ENCODE results near the gene CFDP1.

Gene CFDP1

DNA sequence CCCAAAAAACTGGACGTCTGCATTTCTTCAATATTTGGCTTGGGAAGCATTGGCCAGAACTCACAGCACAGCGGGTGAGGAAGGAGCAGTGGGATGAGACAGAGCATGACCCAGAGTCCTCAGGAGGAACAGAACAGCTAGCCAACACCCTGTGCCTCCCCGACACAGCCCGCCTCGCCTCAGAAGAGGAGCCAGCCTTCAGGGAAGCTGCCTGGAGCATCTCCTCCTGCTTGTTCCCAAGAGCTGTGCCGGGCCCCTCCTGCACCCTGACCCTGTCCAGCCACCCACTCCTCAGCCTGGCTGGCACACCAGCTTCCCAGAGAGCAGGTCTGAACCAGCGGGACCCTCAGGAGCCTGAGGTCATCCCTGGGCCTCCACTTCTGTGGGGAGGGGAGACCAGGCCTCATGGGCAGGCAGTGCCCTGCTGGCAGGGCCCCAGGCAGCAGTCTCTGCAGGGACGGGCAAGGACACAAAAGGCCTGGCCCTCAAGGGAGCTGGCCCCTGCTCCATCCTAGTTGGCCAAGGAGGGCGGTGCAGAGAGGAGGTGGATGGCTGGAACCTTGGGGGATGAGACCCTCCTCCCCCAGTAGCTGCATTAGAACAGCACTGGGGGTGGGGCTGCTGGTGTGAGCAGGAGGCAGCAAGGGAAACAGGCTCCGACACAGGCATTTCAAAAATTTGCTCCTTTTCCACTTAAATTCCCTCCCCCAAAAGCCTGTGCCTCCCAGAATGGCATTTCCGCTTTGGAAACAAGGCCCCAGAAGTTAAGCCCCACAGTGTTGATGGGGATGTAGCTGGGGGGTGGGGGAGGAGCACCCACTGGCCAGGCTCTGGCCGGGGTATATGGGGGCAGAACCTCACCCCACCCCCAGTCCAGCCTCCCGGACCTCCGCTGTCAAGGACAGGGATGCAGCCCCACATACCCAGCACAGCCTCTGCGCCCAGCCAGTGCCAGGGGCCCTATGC, 180.1 kb downstream of the CFDP1 start:
- H2BK12ac ChIP-seq (ENCODE audit: low read length): peak overlapping the region; percentile 93

DNA sequence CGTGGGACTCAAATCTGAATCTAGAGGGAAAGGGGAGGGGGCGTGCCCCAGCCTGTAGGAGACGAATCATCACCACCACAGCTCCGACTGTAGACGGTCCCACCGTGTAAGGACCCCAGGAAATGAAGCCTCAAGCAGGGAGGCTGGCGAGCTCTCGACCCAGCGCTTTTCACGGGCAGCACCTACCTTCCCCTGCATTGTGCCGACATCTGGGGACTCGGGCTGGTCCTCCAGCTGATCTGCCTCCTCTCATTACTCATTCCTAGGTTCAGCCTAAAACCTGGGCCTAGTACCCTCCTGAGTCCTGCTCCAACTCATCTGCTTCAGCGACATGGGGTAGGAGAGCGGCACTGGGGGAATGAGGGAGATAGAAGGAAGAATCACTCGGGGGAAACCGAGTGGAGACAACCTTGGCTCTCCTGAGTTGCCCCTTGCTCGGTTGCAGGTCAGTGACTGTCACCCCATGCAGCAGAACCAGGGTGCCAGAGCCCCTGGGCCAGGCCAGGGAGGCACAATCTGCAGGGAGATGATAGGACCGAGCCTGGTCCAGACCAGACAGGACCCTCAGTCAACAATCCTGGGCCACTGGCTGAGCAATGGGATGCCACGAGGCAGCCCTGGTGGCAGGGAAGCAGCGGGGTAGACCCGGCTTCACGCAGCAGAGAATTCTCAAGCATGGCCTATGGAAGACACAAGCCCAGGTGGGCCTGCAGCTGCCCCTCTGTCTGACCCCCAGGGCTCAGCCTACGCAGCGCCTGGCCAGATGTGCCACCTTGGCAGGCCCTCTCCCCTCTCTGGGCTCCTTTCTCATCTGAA, 181.0 kb downstream of the CFDP1 start:
- peak overlapping the region; percentile 67 for H2AFZ ChIP-seq (ENCODE audit: low read length)
- peak overlapping the region; percentile 97 for H3K18ac ChIP-seq (ENCODE audit: low read length)
- peak overlapping the region; percentile 75 for H3K23ac ChIP-seq (ENCODE audit: low read depth, low read length, poor library complexity)
- H4K8ac ChIP-seq (ENCODE audit: low read depth, low read length): peak overlapping the region; percentile 43
- H3K79me1 ChIP-seq (ENCODE audit: low read depth, low read length): peaks cover 32% of the 10 kb centered on the region
- H3K36me3 ChIP-seq (replicated peaks in 1 of 2; ENCODE audit: control insufficient read depth in 2 of 2, insufficient read depth in 2 of 2, low read length in 2 of 2): peaks cover 0 to 20% of the 10 kb centered on the region in 2 donors
- H4K91ac ChIP-seq (ENCODE audit: low read depth, low read length, poor library complexity): peak overlapping the region; percentile 97
- peaks cover 73 to 76% of the 10 kb centered on the region in 2 donors for H3K4me1 ChIP-seq (ENCODE audit: control insufficient read depth in 2 of 2, insufficient read depth in 1 of 2, low read depth in 1 of 2, low read length in 2 of 2)
- H2BK5ac ChIP-seq (ENCODE audit: low read length): peak overlapping the region; percentile 83
- H3K4ac ChIP-seq (ENCODE audit: low read length): peak overlapping the region; percentile 46
- H3K9me3 ChIP-seq (replicated peaks in 1 of 2; ENCODE audit: control insufficient read depth in 2 of 2, insufficient read depth in 1 of 2, low read depth in 1 of 2, low read length in 2 of 2): no peaks in the 10 kb centered on the region
- no CpG with 5 or more reads among the region's 24 CpGs for WGBS, 2 donors (ENCODE audit: extremely low coverage in 2 of 2, insufficient read length in 2 of 2, insufficient replicate concordance in 1 of 2)
- H3K9ac ChIP-seq (ENCODE audit: low read depth, low read length, poor library complexity): peak overlapping the region; percentile 89
- no peak for DNase-seq (ENCODE audit: low spot score)
- H3K27me3 ChIP-seq (ENCODE audit: control insufficient read depth in 3 of 3, insufficient read depth in 3 of 3, low read depth in 1 of 3, low read length in 3 of 3): no peaks in the 10 kb centered on the region
- H2BK12ac ChIP-seq (ENCODE audit: low read length): peak overlapping the region; percentile 93
- peak overlapping the region; percentile 88 for H2BK120ac ChIP-seq (ENCODE audit: low read depth, low read length)
- peak overlapping the region; percentile 37 for H3K4me2 ChIP-seq (ENCODE audit: insufficient read depth, low read length, poor library complexity, severe bottlenecking)
- peak overlapping the region; percentile 98 for H2AK5ac ChIP-seq (ENCODE audit: low read depth, low read length)
- H3K4me3 ChIP-seq (ENCODE audit: low read length in 2 of 2): peak overlapping the region in 1 of 2 donors; percentile 77
- H2BK15ac ChIP-seq (ENCODE audit: low read length): peak overlapping the region; percentile 34
- peak overlapping the region; percentile 25 for H3K14ac ChIP-seq (ENCODE audit: low read length)
- H3K27ac ChIP-seq (replicated peaks; ENCODE audit: low read length): peak overlapping the region; percentile 88

More for the DNA sequence above, 180.1 kb downstream of the CFDP1 start:
- Histone ChIP-seq H3K4me3 (ENCODE audit: low read length in 2 of 2) (peak overlapping the region in 1 of 2 donors; percentile 2), H4K91ac (ENCODE audit: low read depth, low read length, poor library complexity) (peak overlapping the region; percentile 87), H2BK120ac (ENCODE audit: low read depth, low read length) (peak overlapping the region; percentile 88), H2AK5ac (ENCODE audit: low read depth, low read length) (peak overlapping the region; percentile 98), H3K27me3 (ENCODE audit: control insufficient read depth in 3 of 3, insufficient read depth in 3 of 3, low read depth in 1 of 3, low read length in 3 of 3) (no peaks in the 10 kb centered on the region), H3K14ac (ENCODE audit: low read length) (peak overlapping the region; percentile 86), H3K23ac (ENCODE audit: low read depth, low read length, poor library complexity) (peak overlapping the region; percentile 4), H3K9me3 (replicated peaks in 1 of 2; ENCODE audit: control insufficient read depth in 2 of 2, insufficient read depth in 1 of 2, low read depth in 1 of 2, low read length in 2 of 2) (no peaks in the 10 kb centered on the region), H2BK5ac (ENCODE audit: low read length) (peak overlapping the region; percentile 83), H3K36me3 (replicated peaks in 1 of 2; ENCODE audit: control insufficient read depth in 2 of 2, insufficient read depth in 2 of 2, low read length in 2 of 2) (peaks cover 0 to 14% of the 10 kb centered on the region in 2 donors), H2BK15ac (ENCODE audit: low read length) (peak overlapping the region; percentile 34), H3K4me2 (ENCODE audit: insufficient read depth, low read length, poor library complexity, severe bottlenecking) (peak overlapping the region; percentile 32), H3K79me1 (ENCODE audit: low read depth, low read length) (peaks cover 31% of the 10 kb centered on the region), H3K9ac (ENCODE audit: low read depth, low read length, poor library complexity) (peak overlapping the region; percentile 82), H3K18ac (ENCODE audit: low read length) (peak overlapping the region; percentile 97), H3K27ac (replicated peaks; ENCODE audit: low read length) (peak overlapping the region; percentile 88), H3K4me1 (ENCODE audit: control insufficient read depth in 2 of 2, insufficient read depth in 1 of 2, low read depth in 1 of 2, low read length in 2 of 2) (peaks cover 68 to 80% of the 10 kb centered on the region in 2 donors), H2AFZ (ENCODE audit: low read length) (no peak overlapping the region), H3K4ac (ENCODE audit: low read length) (peak overlapping the region; percentile 91), H4K8ac (ENCODE audit: low read depth, low read length) (no peak overlapping the region)
- WGBS, 2 donors (ENCODE audit: extremely low coverage in 2 of 2, insufficient read length in 2 of 2, insufficient replicate concordance in 1 of 2): no CpG with 5 or more reads among the region's 15 CpGs
- peak; percentile 65 for DNase-seq (ENCODE audit: low spot score)

DNA sequence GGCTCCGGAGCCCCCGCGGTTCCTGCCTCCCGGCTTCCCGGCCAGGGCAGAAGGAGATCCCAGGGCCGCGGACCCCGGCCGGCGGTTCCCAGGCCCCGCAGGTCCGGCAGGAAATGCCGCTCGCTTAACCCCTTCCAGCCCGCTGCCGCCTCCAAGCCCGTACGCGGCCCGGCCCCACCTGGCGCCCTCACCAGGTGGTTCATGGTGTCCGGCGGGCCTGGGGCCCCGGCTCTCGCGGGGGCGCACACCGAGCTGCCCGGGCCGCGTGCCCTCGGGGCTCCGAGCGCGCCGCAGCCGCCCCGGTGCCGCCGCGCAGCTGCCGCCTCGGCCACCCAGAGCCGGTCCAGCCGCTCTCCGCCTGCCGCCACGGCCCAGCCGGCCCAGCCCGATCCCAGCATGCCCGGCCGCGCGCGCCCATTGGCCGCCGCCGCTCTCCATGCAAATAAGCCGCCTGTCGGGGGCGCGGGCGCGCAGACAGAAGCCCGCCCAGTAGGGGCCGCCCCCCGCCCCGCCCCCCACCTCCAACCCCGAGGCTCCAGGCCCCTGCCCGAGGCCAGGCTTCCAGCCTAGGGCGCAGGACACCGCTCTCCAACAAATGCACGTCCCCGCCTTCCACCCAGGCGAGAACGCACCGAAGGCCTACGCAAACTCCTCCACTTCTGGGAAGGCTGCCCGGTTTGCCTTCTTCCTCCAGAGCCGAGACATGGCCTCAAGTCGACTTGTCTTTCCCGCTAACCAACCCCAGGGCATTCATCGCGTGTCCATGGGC, 181.8 kb downstream of the CFDP1 start, which contains the start of gene BCAR1:
Gene BCAR1, minus strand, starts transcription at position 345 of the 769 bp plus-strand sequence. Its CDS starts 142 bp downstream, at position 203.
- Histone ChIP-seq H3K4me1 (ENCODE audit: control insufficient read depth in 2 of 2, insufficient read depth in 1 of 2, low read depth in 1 of 2, low read length in 2 of 2) (peaks cover 73 to 74% of the 10 kb centered on the region in 2 donors), H3K18ac (ENCODE audit: low read length) (peak within 1 kb of the TSS; percentile 99)

More for the DNA sequence above, 181.8 kb downstream of the CFDP1 start, which contains the start of gene BCAR1:
- Histone ChIP-seq H3K27me3 (ENCODE audit: control insufficient read depth in 3 of 3, insufficient read depth in 3 of 3, low read depth in 1 of 3, low read length in 3 of 3) (no peaks in the 10 kb centered on the region), H2AFZ (ENCODE audit: low read length) (peak within 1 kb of the TSS; percentile 67), H3K4me2 (ENCODE audit: insufficient read depth, low read length, poor library complexity, severe bottlenecking) (peak within 1 kb of the TSS; percentile 87), H3K9ac (ENCODE audit: low read depth, low read length, poor library complexity) (peak within 1 kb of the TSS; percentile 90), H4K91ac (ENCODE audit: low read depth, low read length, poor library complexity) (peak within 1 kb of the TSS; percentile 97), H2BK15ac (ENCODE audit: low read length) (peak within 1 kb of the TSS; percentile 49), H3K9me3 (replicated peaks in 1 of 2; ENCODE audit: control insufficient read depth in 2 of 2, insufficient read depth in 1 of 2, low read depth in 1 of 2, low read length in 2 of 2) (no peaks in the 10 kb centered on the region), H3K14ac (ENCODE audit: low read length) (peak within 1 kb of the TSS; percentile 25), H3K23ac (ENCODE audit: low read depth, low read length, poor library complexity) (peak within 1 kb of the TSS; percentile 86), H3K36me3 (replicated peaks in 1 of 2; ENCODE audit: control insufficient read depth in 2 of 2, insufficient read depth in 2 of 2, low read length in 2 of 2) (peaks cover 0 to 25% of the 10 kb centered on the region in 2 donors), H3K4ac (ENCODE audit: low read length) (peak within 1 kb of the TSS; percentile 46), H3K4me3 (ENCODE audit: low read length in 2 of 2) (peak within 1 kb of the TSS; percentile 77 to 90), H3K27ac (replicated peaks; ENCODE audit: low read length) (peak within 1 kb of the TSS; percentile 88), H2BK12ac (ENCODE audit: low read length) (peak within 1 kb of the TSS; percentile 93), H2BK120ac (ENCODE audit: low read depth, low read length) (peak within 1 kb of the TSS; percentile 88), H4K8ac (ENCODE audit: low read depth, low read length) (peak within 1 kb of the TSS; percentile 43), H2AK5ac (ENCODE audit: low read depth, low read length) (peak within 1 kb of the TSS; percentile 98), H3K79me1 (ENCODE audit: low read depth, low read length) (peaks cover 39% of the 10 kb centered on the region), H2BK5ac (ENCODE audit: low read length) (peak within 1 kb of the TSS; percentile 83)
- peak; percentile 89 for DNase-seq (ENCODE audit: low spot score)
- no CpG with 5 or more reads among the region's 84 CpGs for WGBS, 2 donors (ENCODE audit: extremely low coverage in 2 of 2, insufficient read length in 2 of 2, insufficient replicate concordance in 1 of 2)

All from neuronal stem cell (in vitro differentiated cells).